ENCODE data around the gene MACROH2A2.

DNA sequence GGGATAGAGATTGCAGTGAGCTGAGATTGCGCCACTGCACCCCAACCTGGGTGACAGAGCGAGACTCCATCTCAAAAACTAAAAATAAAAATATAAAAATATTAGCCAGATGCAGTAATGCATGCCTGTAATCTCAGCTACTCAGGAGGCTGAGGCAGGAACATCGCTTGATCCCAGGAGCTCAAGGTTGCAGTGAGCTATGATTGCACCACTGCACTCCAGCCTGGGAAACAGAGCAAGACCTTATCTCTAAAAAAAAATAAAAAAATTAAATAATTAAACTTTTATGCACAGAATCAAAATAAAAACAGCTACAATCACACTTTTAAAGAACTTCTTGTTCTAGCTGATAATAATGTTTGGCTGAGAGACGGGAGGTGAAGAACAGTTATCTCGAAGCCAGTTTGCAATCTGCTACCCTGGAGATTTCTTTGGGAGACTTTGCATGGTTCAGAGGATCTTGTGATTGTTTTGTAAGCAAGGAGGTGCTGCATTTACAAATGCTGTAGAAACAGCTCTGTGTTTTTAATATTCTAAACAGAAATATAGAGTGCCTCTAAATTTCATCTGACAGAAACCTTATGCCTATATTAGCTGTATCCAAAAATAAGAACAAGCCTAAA lies 19.9 kb upstream of the MACROH2A2 start:
- no peak for TF ChIP-seq EZH2 (IDR thresholded peaks at IDR 0.05)
- no peak for TF ChIP-seq POLR2AphosphoS5 (IDR thresholded peaks at IDR 0.05; ENCODE audit: borderline replicate concordance, low read depth, low read length)
- TF ChIP-seq FOXP2 (optimal IDR thresholded peaks at IDR 0.05; ENCODE audit: control extremely low read depth, extremely low read length, insufficient read depth): no peak

Data from SK-N-MC (cell line).